Activated gamma-delta T cell (primary cell): Measurements from ENCODE around the gene HNRNPUL2.

ENCODE experiments used
- DNase-seq: peaks from one replicate; lab custom pipeline; 2025; lab: John Stamatoyannopoulos, UW

HNRNPUL2 gene

DNA sequence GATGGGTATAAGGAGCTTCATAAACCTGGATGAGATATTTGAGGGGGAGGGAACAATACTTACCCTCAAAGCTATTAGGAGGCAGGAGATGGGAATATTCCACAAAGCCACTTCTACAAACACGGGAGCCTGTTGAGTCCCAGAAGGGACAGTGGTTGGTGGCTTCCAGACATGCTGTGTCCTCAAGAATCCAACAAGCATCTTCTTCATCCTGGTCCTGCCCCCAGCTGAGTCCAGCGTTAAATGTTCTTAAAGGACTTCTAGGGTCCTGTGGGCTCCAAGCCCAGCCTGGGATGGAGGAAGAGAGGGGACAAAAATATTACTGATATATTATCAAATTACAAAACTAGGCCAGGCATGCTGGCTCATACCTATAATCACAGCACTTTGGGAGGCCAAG is 59.8 kb downstream of the HNRNPUL2 start:
- DNase-seq, result no peak

DNA sequence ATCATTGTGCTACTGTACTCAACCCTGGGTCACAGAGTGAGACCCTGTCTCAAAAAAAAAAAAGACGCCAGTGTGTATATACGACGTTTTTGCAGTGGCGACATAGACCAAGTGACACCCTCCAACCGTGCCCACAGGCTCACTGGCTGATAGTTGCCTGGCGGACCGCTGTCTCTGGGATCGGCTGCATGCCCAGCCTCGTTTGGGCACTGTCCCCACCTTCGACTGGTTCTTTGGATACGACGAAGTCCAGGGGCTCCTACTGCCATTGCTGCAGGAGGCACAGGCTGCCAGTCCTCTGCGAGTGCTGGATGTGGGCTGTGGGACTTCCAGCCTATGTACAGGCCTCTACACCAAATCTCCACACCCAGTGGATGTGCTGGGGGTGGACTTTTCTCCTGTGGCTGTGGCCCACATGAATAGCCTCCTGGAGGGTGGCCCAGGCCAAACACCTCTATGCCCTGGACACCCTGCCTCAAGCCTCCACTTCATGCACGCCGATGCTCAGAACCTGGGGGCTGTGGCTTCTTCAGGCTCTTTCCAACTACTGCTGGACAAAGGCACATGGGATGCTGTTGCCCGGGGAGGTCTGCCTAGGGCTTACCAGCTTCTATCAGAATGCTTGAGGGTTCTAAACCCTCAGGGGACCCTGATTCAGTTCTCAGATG is 60.9 kb downstream of the HNRNPUL2 start:
- DNase-seq, result no peak

DNA sequence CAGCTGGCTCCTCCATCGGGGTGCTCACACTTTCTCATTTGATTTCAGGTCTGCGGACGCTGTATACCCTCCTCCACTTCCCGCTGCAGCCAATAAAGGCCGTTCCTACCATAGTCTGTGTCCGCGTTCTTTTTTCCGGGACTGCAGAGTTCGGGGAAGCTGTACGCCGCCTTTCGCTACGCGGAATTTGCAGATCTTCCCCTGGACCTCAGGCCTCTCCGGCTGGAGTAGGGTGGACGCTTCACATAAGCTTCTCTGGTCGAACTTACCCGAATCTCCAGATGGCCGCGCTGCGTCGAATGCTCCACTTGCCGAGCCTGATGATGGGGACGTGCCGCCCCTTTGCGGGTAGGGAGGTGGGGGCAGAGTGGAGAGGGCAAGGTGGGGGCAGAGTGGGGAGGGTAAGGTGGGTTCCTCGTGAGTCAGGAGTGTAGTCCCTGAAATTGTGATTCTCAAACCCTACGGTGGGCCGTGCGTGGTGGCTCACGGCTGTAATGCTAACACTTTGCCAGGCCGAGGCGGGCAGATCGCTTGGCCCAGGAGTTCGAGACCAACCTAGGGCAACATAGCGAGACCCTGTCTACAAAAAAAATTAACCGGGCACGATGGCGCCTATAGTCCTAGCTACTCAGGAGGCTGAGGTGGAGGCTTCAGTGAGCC is 61.5 kb downstream of the HNRNPUL2 start:
- DNase-seq, result peak; percentile 38

DNA sequence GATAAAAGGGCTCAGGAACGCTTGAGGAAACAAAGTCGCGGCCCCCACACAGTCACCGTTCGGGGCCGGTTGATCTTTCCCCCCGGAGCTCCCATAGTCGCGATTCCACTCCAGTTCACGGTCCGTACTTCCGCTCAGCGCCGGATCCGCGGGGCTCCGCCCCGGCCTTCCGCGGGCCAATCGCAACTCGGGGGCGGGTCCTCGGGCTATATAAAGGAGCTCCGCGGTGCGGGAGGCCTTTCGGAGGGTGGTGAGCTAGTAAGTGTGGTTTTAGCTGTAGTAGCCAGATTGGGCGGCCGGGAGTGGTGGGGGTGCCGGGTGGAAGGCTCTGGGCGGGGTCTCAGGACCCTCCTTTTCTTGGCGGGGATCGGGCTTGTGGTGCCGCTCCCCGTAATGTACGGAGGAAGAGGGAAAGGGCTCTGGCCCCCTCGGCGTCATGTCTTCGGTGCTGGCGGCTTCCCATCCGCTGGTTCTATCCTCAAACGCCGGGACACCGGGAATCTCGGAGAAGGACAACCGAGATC is 62.1 kb downstream of the HNRNPUL2 start, which contains the start of the genes C11orf98 and CSKMT:
Gene C11orf98, minus strand, starts transcription at position 136 of the 524 bp plus-strand sequence. Its CDS starts 41 bp downstream, at position 95.
Gene CSKMT, plus strand, starts transcription at position 238 of the 524 bp plus-strand sequence. CDS start 568 bp downstream, outside the sequence.
- peak; percentile 85 for DNase-seq

DNA sequence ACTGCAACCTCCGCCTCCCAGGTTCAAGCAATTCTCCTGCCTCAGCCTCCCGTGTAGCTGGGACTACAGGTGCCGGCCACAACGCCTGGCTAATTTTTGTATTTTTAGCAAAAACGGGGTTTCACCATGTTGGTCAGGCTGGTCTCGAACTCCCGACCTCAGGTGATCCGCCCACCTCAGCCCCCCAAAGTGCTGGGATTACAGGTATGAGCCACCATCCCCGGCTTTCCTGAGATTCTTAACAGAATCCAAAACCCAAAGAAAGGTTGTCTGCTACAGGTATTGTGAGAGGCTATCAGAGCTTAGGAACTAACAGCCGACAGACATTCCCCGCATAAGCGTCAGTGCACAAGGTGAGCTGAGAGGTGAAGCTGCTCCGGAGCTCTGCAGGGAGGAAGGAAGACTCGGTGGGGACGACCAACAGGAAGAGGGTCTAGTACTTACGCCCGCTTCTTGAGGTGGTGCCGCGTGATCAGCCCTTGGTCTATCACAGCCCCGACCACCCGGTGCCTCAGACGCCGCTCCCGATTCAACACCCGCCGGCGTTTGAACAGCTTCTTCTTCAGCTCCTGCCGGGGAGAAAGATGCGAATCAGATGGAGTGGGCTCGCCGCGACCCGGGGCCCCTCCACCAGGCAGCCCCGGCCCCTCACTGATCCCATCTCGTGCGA is 62.7 kb downstream of the HNRNPUL2 start:
- DNase-seq, result peak; percentile 49
